IMR-90 (cell line): ENCODE data around the gene SNTG2. TPM values are rescaled to one million over a fixed set of nuclear protein-coding genes. Genes with fewer than 3 reads are reported as not detected.

ENCODE experiments used
- ATAC-seq: fragments of 200-7000 bp; cut with Tn5 transposase; 2 replicates; pipeline ENCODE4 v1.9.1; 2020; ENCODE audit warnings: low read depth, mild to moderate bottlenecking, moderate library complexity
- BruUV-seq: library from RNA; stranded (reverse); fragments of 400-500 nt; replicated peaks from 2 replicates; lab custom pipeline; 2021; lab: Mats Ljungman, UMichigan
- CTCF ChIA-PET: fragments of 300-600 bp; formaldehyde crosslinking; extraction: SDS; loops from one replicate; lab custom pipeline; 2021; ENCODE audit warnings: antibody characterized with exemption; lab: Yijun Ruan, JAX
- POLR2A ChIA-PET: fragments of 300-600 bp; sonication (Branson Sonifier 250); formaldehyde crosslinking; loops from one replicate; lab custom pipeline; 2022; ENCODE audit warnings: antibody characterized with exemption; ENCODE audit not compliant: unreplicated experiment; lab: Charles Lee
- DNase-seq: peaks from one replicate; pipeline ENCODE4 v3.0.0; 2013
- H2AFZ ChIP-seq: replicated peaks from 2 replicates; pipeline ENCODE3; 2013; ENCODE audit warnings: low read length, mild to moderate bottlenecking; ENCODE audit not compliant: poor library complexity
- H2AK5ac ChIP-seq: 2 replicates; pipeline ENCODE4 v1.6.1; 2013; ENCODE audit warnings: low read depth, low read length, inconsistent platforms
- H2AK9ac ChIP-seq: replicated peaks from 2 replicates; pipeline ENCODE3; 2013; ENCODE audit warnings: mild to moderate bottlenecking, low read depth, low read length, moderate library complexity; ENCODE audit not compliant: poor library complexity
- H2BK120ac ChIP-seq: 2 replicates; pipeline ENCODE4 v1.6.1; 2013; ENCODE audit warnings: low read depth, low read length, inconsistent platforms
- H2BK15ac ChIP-seq: 3 replicates; pipeline ENCODE4 v1.6.1; 2013; ENCODE audit warnings: low read depth, low read length, inconsistent platforms
- H2BK20ac ChIP-seq: 2 replicates; pipeline ENCODE4 v1.6.1; 2013; ENCODE audit warnings: low read depth, mild to moderate bottlenecking, inconsistent platforms, low read length, moderate library complexity
- H2BK5ac ChIP-seq: 2 replicates; pipeline ENCODE4 v1.6.1; 2013; ENCODE audit warnings: mild to moderate bottlenecking, low read depth, low read length, inconsistent platforms; ENCODE audit not compliant: poor library complexity, severe bottlenecking
- H3K14ac ChIP-seq: replicated peaks from 2 replicates; pipeline ENCODE4 v1.6.1; 2013; ENCODE audit warnings: low read depth, low read length, inconsistent platforms
- H3K18ac ChIP-seq: 2 replicates; pipeline ENCODE4 v1.6.1; 2013; ENCODE audit warnings: low read depth, low read length, control low read depth
- H3K23ac ChIP-seq: 2 replicates; pipeline ENCODE4 v1.6.1; 2013; ENCODE audit warnings: low read depth, low read length, inconsistent platforms
- H3K27ac ChIP-seq: 2 replicates; pipeline ENCODE4 v1.5.1; 2013; ENCODE audit warnings: mild to moderate bottlenecking, control low read depth, low read length; ENCODE audit not compliant: insufficient read depth
- H3K27me3 ChIP-seq: 2 replicates; pipeline ENCODE4 v1.6.1; 2013; ENCODE audit warnings: low read length; ENCODE audit not compliant: control insufficient read depth, insufficient read depth
- H3K36me3 ChIP-seq: 2 replicates; pipeline ENCODE4 v1.6.1; 2013; ENCODE audit warnings: low read length, mixed read lengths; ENCODE audit not compliant: control insufficient read depth, insufficient read depth
- H3K4ac ChIP-seq: 2 replicates; pipeline ENCODE4 v1.6.1; 2013; ENCODE audit warnings: low read depth, low read length, inconsistent platforms
- H3K4me1 ChIP-seq: 2 replicates; pipeline ENCODE4 v1.6.1; 2013; ENCODE audit warnings: low read length, mixed read lengths; ENCODE audit not compliant: control insufficient read depth, insufficient read depth
- H3K4me2 ChIP-seq: 2 replicates; pipeline ENCODE4 v1.6.1; 2013; ENCODE audit warnings: low read depth, mild to moderate bottlenecking, control low read depth, low read length, moderate library complexity
- H3K4me3 ChIP-seq: 2 replicates; pipeline ENCODE4 v1.5.1; 2013; ENCODE audit warnings: low read depth, mild to moderate bottlenecking, control low read depth, low read length, moderate library complexity; ENCODE audit not compliant: insufficient read depth
- H3K56ac ChIP-seq: 2 replicates; pipeline ENCODE4 v1.6.1; 2013; ENCODE audit warnings: low read length, inconsistent platforms; ENCODE audit not compliant: insufficient read depth; ENCODE audit errors: extremely low read depth
- H3K79me1 ChIP-seq, 2 experiments: 2 replicates each; pipeline ENCODE4 v1.6.1; 2013; ENCODE audit warnings: low read length in 2 of 2, inconsistent platforms in 1 of 2, low read depth in 1 of 2
- H3K9ac ChIP-seq: 2 replicates; pipeline ENCODE4 v1.6.1; 2013; ENCODE audit warnings: low read depth, low read length, control low read depth
- H3K9me1 ChIP-seq: 2 replicates; pipeline ENCODE4 v1.6.1; 2013; ENCODE audit warnings: low read length, inconsistent platforms; ENCODE audit not compliant: insufficient read depth
- H3K9me3 ChIP-seq: 2 replicates; pipeline ENCODE4 v1.6.1; 2013; ENCODE audit warnings: low read length; ENCODE audit not compliant: control insufficient read depth, insufficient read depth
- H4K20me1 ChIP-seq: 2 replicates; pipeline ENCODE4 v1.6.1; 2013; ENCODE audit warnings: low read length, inconsistent platforms; ENCODE audit not compliant: insufficient read depth
- H4K5ac ChIP-seq: 2 replicates; pipeline ENCODE4 v1.6.1; 2013; ENCODE audit warnings: mild to moderate bottlenecking, low read depth, low read length, control low read depth
- H4K8ac ChIP-seq, 2 experiments: 2 replicates each; pipeline ENCODE4 v1.6.1; 2013; ENCODE audit warnings: low read depth in 2 of 2, low read length in 2 of 2, control low read depth in 1 of 2, inconsistent platforms in 1 of 2
- H4K91ac ChIP-seq: 2 replicates; pipeline ENCODE4 v1.6.1; 2013; ENCODE audit warnings: low read depth, low read length, inconsistent platforms; ENCODE audit not compliant: insufficient read depth
- CEBPB ChIP-seq: IDR thresholded peaks from 2 replicates; pipeline ENCODE4 v1.6.1; 2012; ENCODE audit warnings: low read depth, low read length, improper control_type of control experiment
- CHD1 ChIP-seq: IDR thresholded peaks from 2 replicates; pipeline ENCODE4 v1.6.1; 2012; ENCODE audit warnings: low read depth, low read length, improper control_type of control experiment
- FOS ChIP-seq: fragments of 150-350 bp; IDR thresholded peaks from 2 replicates; pipeline ENCODE4 v1.6.1; 2016; ENCODE audit warnings: low read depth, low read length
- MAFK ChIP-seq: IDR thresholded peaks from 2 replicates; pipeline ENCODE4 v1.6.1; 2012; ENCODE audit warnings: low read depth, low read length, improper control_type of control experiment
- MAZ ChIP-seq: IDR thresholded peaks from 2 replicates; pipeline ENCODE4 v1.6.1; 2012; ENCODE audit warnings: low read depth, mild to moderate bottlenecking, low read length, improper control_type of control experiment, moderate library complexity, borderline replicate concordance
- MXI1 ChIP-seq: IDR thresholded peaks from 2 replicates; pipeline ENCODE4 v1.6.1; 2012; ENCODE audit warnings: low read depth, mild to moderate bottlenecking, low read length, moderate library complexity, borderline replicate concordance
- NFE2L2 ChIP-seq: fragments of 150-350 bp; IDR thresholded peaks from 2 replicates; pipeline ENCODE4 v1.6.1; 2016; ENCODE audit warnings: low read depth, mild to moderate bottlenecking, low read length
- POLR2A ChIP-seq: IDR thresholded peaks from 2 replicates; pipeline ENCODE4 v1.6.1; 2012; ENCODE audit warnings: mild to moderate bottlenecking, low read depth, low read length
- RAD21 ChIP-seq: IDR thresholded peaks from 2 replicates; pipeline ENCODE4 v1.6.1; 2012; ENCODE audit warnings: low read length, improper control_type of control experiment
- RCOR1 ChIP-seq: IDR thresholded peaks from 2 replicates; pipeline ENCODE4 v1.6.1; 2012; ENCODE audit warnings: mild to moderate bottlenecking, low read length, improper control_type of control experiment; ENCODE audit not compliant: insufficient replicate concordance
- RFX5 ChIP-seq: IDR thresholded peaks from 2 replicates; pipeline ENCODE4 v1.8.0; 2012; ENCODE audit warnings: low read depth, mild to moderate bottlenecking, low read length, moderate library complexity
- WGBS, 2 experiments: methylation state at CpG; one replicate each; pipeline versions ENCODE4 v1.1.5 to v1.1.7; 2013; ENCODE audit warnings: missing lambda C conversion rate in 2 of 2; ENCODE audit not compliant: insufficient read length in 1 of 2; ENCODE audit errors: extremely low coverage in 2 of 2; 5-methylcytosine and 5-hydroxymethylcytosine counted together
- dilution Hi-C: fragments of 300-500 bp; cut with HindIII; formaldehyde crosslinking; loops from one replicate; pipeline ENCODE4 v1.14.3; 2018; ENCODE audit warnings: low sequenced_read_pairs; ENCODE audit not compliant: unreplicated experiment
- in situ Hi-C: fragments of 300-500 bp; cut with MboI; formaldehyde crosslinking; loops from 3 replicates; pipeline ENCODE4 v1.14.3; 2019; ENCODE audit warnings: low sequenced_read_pairs, inconsistent platforms, mixed read lengths
- intact Hi-C: fragments of 100-400 bp; cut with micrococcal nuclease; formaldehyde crosslinking; loops from 2 replicates; pipeline ENCODE4 v1.10.0; 2022
- polyA plus RNA-seq, 3 experiments: library from polyadenylated mRNA; depleted of rRNA; stranded (reverse); fragments of >200 nt; gene quantifications; 2 replicates each; pipeline ENCODE4 v1.2.3, GENCODE V29; 2012; ENCODE audit warnings: low replicate concordance in 1 of 3
- total RNA-seq: library from RNA; depleted of rRNA; stranded (reverse); fragments of >200 nt; gene quantifications from 2 replicates; pipeline ENCODE4 v1.2.3, GENCODE V29; 2012
- TF ChIP-seq, protein P1 (sequence below): fragments of 150-350 bp; IDR thresholded peaks from 2 replicates; pipeline ENCODE4 v1.6.1; 2017; ENCODE audit warnings: mild to moderate bottlenecking, antibody characterized with exemption, low read length, low read depth
- TF ChIP-seq, protein P2 (sequence below): fragments of 150-350 bp; IDR thresholded peaks from 2 replicates; pipeline ENCODE4 v1.6.1; 2016; ENCODE audit warnings: low read depth, mild to moderate bottlenecking, low read length, moderate library complexity, borderline replicate concordance
- TF ChIP-seq, protein P3 (sequence below): conservative IDR thresholded peaks from 2 replicates; pipeline ENCODE4 v1.5.1; 2012; ENCODE audit warnings: mild to moderate bottlenecking, low read depth, low read length, improper control_type of control experiment

The SNTG2 gene
- total and polyA plus RNA-seq, 2 of the 4 experiments (the other 2 are of a cell fraction): under 0.01 to 0.17 TPM

DNA sequence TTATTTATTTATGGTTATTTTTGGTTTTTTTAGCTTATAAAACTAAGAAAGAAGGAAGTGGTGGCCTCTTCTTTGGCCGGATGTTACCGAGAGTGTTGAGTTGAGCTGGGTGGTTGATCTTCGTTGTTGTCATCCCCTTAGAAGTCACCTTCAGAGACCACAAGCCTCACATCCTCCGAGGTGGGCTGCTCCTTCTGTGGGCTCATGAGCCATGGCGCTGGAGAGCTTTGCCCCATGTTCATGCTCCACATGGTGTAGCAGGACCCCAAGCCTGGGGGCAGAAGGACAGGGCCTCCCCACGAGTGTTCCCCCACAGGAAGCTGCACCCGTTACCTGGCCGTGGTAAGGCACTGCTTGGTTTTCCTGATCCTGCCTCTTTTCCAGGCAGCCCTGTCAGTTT, 23.4 kb downstream of the SNTG2 start:
- ChIA-PET CTCF (interaction anchor here (0.7 kb wide), 1 partner anchor 20 kb away, joined by 3 read pairs; no protein-coding TSS in a partner anchor), POLR2A (no interaction called here)
- in situ Hi-C loops: no loop called here
- no peak overlapping the region for H3K4me3 ChIP-seq
- no peaks in the 10 kb centered on the region for H3K4me1 ChIP-seq
- no peak overlapping the region for H4K5ac ChIP-seq
- H3K18ac ChIP-seq: no peak overlapping the region
- H2BK15ac ChIP-seq: no peak overlapping the region
- H4K8ac ChIP-seq: no peak overlapping the region
- peaks cover 4% of the 10 kb centered on the region; the same call in 1 of the 2 replicates for H3K9me3 ChIP-seq
- 37% methylated on average over 3 of the region's 8 CpGs; no CpG with 5 or more reads in 1 of the 2 experiments for whole genome bisulfite sequencing, 2 experiments
- no peak for ATAC-seq
- BruUV-seq: no TSS peak
- H3K14ac ChIP-seq: no peak overlapping the region
- no peak overlapping the region for H3K23ac ChIP-seq
- no peak overlapping the region for H2AFZ ChIP-seq
- no peak overlapping the region for H3K9ac ChIP-seq
- no peak overlapping the region for H3K56ac ChIP-seq
- H3K4me2 ChIP-seq: no peak overlapping the region
- H3K79me1 ChIP-seq: no peaks in the 10 kb centered on the region
- intact Hi-C loops: no loop called here
- no peak overlapping the region for H2BK20ac ChIP-seq
- H3K27me3 ChIP-seq: no peaks in the 10 kb centered on the region
- H2BK120ac ChIP-seq: no peak overlapping the region
- H2BK5ac ChIP-seq: no peak overlapping the region
- no peak overlapping the region for H2AK9ac ChIP-seq
- no peaks in the 10 kb centered on the region for H3K36me3 ChIP-seq
- H3K4ac ChIP-seq: no peak overlapping the region
- H2AK5ac ChIP-seq: no peak overlapping the region
- no peak for TF ChIP-seq FOS
- no peak for TF ChIP-seq CHD1
- no peak for TF ChIP-seq MAFK
- no peak for TF ChIP-seq MXI1
- TF ChIP-seq, protein P1, sequence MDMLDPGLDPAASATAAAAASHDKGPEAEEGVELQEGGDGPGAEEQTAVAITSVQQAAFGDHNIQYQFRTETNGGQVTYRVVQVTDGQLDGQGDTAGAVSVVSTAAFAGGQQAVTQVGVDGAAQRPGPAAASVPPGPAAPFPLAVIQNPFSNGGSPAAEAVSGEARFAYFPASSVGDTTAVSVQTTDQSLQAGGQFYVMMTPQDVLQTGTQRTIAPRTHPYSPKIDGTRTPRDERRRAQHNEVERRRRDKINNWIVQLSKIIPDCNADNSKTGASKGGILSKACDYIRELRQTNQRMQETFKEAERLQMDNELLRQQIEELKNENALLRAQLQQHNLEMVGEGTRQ: no peak
- TF ChIP-seq, protein P2, sequence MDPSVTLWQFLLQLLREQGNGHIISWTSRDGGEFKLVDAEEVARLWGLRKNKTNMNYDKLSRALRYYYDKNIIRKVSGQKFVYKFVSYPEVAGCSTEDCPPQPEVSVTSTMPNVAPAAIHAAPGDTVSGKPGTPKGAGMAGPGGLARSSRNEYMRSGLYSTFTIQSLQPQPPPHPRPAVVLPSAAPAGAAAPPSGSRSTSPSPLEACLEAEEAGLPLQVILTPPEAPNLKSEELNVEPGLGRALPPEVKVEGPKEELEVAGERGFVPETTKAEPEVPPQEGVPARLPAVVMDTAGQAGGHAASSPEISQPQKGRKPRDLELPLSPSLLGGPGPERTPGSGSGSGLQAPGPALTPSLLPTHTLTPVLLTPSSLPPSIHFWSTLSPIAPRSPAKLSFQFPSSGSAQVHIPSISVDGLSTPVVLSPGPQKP: no peak
- no peak for TF ChIP-seq MAZ
- TF ChIP-seq RFX5: no peak
- TF ChIP-seq RCOR1: no peak
- no peak for TF ChIP-seq RAD21
- no peak for TF ChIP-seq POLR2A
- TF ChIP-seq NFE2L2: no peak
- TF ChIP-seq, protein P3, sequence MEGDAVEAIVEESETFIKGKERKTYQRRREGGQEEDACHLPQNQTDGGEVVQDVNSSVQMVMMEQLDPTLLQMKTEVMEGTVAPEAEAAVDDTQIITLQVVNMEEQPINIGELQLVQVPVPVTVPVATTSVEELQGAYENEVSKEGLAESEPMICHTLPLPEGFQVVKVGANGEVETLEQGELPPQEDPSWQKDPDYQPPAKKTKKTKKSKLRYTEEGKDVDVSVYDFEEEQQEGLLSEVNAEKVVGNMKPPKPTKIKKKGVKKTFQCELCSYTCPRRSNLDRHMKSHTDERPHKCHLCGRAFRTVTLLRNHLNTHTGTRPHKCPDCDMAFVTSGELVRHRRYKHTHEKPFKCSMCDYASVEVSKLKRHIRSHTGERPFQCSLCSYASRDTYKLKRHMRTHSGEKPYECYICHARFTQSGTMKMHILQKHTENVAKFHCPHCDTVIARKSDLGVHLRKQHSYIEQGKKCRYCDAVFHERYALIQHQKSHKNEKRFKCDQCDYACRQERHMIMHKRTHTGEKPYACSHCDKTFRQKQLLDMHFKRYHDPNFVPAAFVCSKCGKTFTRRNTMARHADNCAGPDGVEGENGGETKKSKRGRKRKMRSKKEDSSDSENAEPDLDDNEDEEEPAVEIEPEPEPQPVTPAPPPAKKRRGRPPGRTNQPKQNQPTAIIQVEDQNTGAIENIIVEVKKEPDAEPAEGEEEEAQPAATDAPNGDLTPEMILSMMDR: no peak
- TF ChIP-seq CEBPB: no peak
- no peak for DNase-seq
- H4K20me1 ChIP-seq: no peaks in the 10 kb centered on the region
- no peaks in the 10 kb centered on the region for H3K9me1 ChIP-seq
- H3K27ac ChIP-seq: no peak overlapping the region
- no peak overlapping the region for H4K91ac ChIP-seq
- dilution Hi-C loops: no loop called here
